ENCODE data around the gene ACOX2. TPM values are rescaled to one million over a fixed set of nuclear protein-coding genes. Genes with fewer than 3 reads are reported as not detected.

ACOX2 gene
- total and polyA plus RNA-seq, 2 donors (not counting 3 experiments of a cell fraction or from before 2014, with no cell fraction given), result 1.5 to 10.5 TPM

DNA sequence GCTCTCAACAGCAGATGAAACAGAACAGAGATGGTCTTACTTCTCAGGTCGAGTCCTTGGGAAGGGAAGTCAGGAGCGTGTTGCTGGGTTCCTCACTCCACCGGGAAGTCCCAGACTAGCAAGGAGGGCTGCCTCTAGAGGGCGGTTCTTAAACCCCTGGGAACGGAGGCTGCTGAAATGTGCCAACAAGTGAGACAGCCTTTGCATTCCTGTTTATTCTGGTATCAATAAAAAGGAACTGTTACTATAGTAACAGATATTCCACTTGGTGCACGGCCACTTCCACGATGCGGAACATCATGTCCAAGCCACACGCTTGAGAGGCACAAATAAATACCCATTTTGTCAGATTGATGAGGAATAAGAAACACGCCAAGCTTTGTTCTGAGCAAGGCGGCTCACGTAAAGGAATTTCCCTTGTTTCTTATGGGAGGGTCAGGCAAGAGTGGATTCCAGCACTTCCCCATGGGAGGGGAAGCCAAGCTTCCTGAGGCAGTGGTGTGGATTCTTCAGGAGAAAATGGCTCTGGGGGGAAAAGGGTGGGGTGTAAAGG, 40.4 kb upstream of the ACOX2 start, which contains the start of gene FAM107A:
Gene FAM107A (minus strand): TSS at position 123 of the 553 bp plus-strand sequence. CDS start 7,531 bp downstream, outside the sequence.
- no peaks in the 10 kb centered on the region for H3K27me3 ChIP-seq (ENCODE audit: control insufficient read depth in 2 of 2, insufficient read depth in 2 of 2, low read length in 2 of 2)
- H3K79me2 ChIP-seq (ENCODE audit: control insufficient read depth, insufficient read depth, low read length), result no peaks in the 10 kb centered on the region
- H3K4me3 ChIP-seq (replicated peaks in 1 of 3; ENCODE audit: insufficient read depth in 1 of 3, low read depth in 1 of 3, low read length in 3 of 3), result peak within 1 kb of the TSS in 2 of 3 experiments; percentile 15 to 70
- ChIA-PET POLR2A (no interaction called here), CTCF (interaction anchor here (1.6 to 5.7 kb wide), 6 partner anchors 9 to 54 kb away, joined by 4 to 76 read pairs (median 10); no protein-coding TSS in a partner anchor)
- FAIRE-seq (peak; percentile 96), DNase-seq (ENCODE audit: low read depth, low spot score) (peak; percentile 83)
- no TSS peak for BruUV-seq (replicated peaks)
- dilution Hi-C loops (cut with MboI; ENCODE audit: extremely low pct_ligation_motif_present, low sequenced_read_pairs), result no loop called here
- peak within 1 kb of the TSS; percentile 93 for H2AFZ ChIP-seq (ENCODE audit: low read depth, low read length)
- H3K4me1 ChIP-seq (ENCODE audit: control insufficient read depth, extremely low read depth, insufficient read depth, low read length), result peaks cover 28% of the 10 kb centered on the region
- H3K27ac ChIP-seq (ENCODE audit: insufficient read depth, low read depth, low read length), result peak within 1 kb of the TSS; percentile 82
- intact Hi-C loops (cut with micrococcal nuclease), result loop anchor here (1.0 kb wide), 1 partner anchor 8 kb away; no protein-coding TSS in a partner anchor
- H4K20me1 ChIP-seq (replicated peaks; ENCODE audit: control insufficient read depth, extremely low read depth, insufficient read depth, low read length), result no peaks in the 10 kb centered on the region
- H3K9me3 ChIP-seq (replicated peaks; ENCODE audit: control insufficient read depth, insufficient read depth, low read length), result no peaks in the 10 kb centered on the region
- H3K4me2 ChIP-seq (ENCODE audit: insufficient read depth, low read length), result peak within 1 kb of the TSS; percentile 88
- H3K9ac ChIP-seq (replicated peaks; ENCODE audit: extremely low read depth, insufficient read depth, low read length), result peak within 1 kb of the TSS; percentile 71
- no peaks in the 10 kb centered on the region for H3K9me1 ChIP-seq (replicated peaks; ENCODE audit: control insufficient read depth, extremely low read depth, insufficient read depth, low read length)
- TF ChIP-seq, protein P1, sequence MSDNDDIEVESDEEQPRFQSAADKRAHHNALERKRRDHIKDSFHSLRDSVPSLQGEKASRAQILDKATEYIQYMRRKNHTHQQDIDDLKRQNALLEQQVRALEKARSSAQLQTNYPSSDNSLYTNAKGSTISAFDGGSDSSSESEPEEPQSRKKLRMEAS (IDR thresholded peaks at IDR 0.05; ENCODE audit: insufficient read depth, insufficient read length), result no peak
- TF ChIP-seq, protein P2, sequence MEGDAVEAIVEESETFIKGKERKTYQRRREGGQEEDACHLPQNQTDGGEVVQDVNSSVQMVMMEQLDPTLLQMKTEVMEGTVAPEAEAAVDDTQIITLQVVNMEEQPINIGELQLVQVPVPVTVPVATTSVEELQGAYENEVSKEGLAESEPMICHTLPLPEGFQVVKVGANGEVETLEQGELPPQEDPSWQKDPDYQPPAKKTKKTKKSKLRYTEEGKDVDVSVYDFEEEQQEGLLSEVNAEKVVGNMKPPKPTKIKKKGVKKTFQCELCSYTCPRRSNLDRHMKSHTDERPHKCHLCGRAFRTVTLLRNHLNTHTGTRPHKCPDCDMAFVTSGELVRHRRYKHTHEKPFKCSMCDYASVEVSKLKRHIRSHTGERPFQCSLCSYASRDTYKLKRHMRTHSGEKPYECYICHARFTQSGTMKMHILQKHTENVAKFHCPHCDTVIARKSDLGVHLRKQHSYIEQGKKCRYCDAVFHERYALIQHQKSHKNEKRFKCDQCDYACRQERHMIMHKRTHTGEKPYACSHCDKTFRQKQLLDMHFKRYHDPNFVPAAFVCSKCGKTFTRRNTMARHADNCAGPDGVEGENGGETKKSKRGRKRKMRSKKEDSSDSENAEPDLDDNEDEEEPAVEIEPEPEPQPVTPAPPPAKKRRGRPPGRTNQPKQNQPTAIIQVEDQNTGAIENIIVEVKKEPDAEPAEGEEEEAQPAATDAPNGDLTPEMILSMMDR (IDR thresholded peaks at IDR 0.05; ENCODE audit: extremely low read depth in 1 of 2, insufficient read depth in 1 of 2, low read depth in 1 of 2, low read length in 2 of 2), result peak; percentile 45 to 52
- no peaks in the 10 kb centered on the region for H3K36me3 ChIP-seq (ENCODE audit: control insufficient read depth in 2 of 2, extremely low read depth in 1 of 2, insufficient read depth in 2 of 2, low read length in 2 of 2)

DNA sequence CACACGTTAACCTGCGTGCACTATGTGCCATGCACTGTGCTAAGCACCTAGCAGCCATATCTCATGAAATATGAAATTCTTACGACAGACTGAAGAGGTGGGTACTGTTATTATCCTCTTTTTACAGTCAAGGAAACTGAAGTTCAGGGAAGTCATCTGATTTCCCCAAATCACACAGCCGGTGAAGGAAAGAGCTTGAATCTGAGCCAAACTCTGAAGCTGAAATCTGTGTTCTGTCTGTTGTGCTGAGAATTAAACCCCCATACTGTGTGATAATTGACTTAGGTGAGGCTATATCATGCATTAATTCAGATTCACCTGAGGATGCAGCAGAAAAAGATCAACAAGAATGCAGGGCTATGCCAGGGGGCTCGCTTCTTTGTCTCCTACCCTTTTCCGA, 39.7 kb upstream of the ACOX2 start:
- H3K9ac ChIP-seq (replicated peaks; ENCODE audit: extremely low read depth, insufficient read depth, low read length), result peak overlapping the region; percentile 71
- H2AFZ ChIP-seq (ENCODE audit: low read depth, low read length), result peak overlapping the region; percentile 93
- intact Hi-C loops (cut with micrococcal nuclease), result loop anchor here (1.0 kb wide), 2 partner anchors 9 to 52 kb away; no protein-coding TSS in a partner anchor
- no peaks in the 10 kb centered on the region for H3K36me3 ChIP-seq (ENCODE audit: control insufficient read depth in 2 of 2, extremely low read depth in 1 of 2, insufficient read depth in 2 of 2, low read length in 2 of 2)
- BruUV-seq (replicated peaks), result TSS peak; percentile 76
- H3K4me1 ChIP-seq (ENCODE audit: control insufficient read depth, extremely low read depth, insufficient read depth, low read length), result peaks cover 30% of the 10 kb centered on the region
- no peaks in the 10 kb centered on the region for H3K79me2 ChIP-seq (ENCODE audit: control insufficient read depth, insufficient read depth, low read length)
- no peaks in the 10 kb centered on the region for H3K9me3 ChIP-seq (replicated peaks; ENCODE audit: control insufficient read depth, insufficient read depth, low read length)
- CTCF ChIA-PET, result interaction anchor here (0.6 to 5.7 kb wide), 10 partner anchors 8 to 55 kb away, joined by 3 to 76 read pairs (median 8); no protein-coding TSS in a partner anchor
- dilution Hi-C loops (cut with MboI; ENCODE audit: extremely low pct_ligation_motif_present, low sequenced_read_pairs), result no loop called here
- FAIRE-seq (peak; percentile 33), DNase-seq (ENCODE audit: low read depth, low spot score) (peak; percentile 28)
- no peaks in the 10 kb centered on the region for H3K9me1 ChIP-seq (replicated peaks; ENCODE audit: control insufficient read depth, extremely low read depth, insufficient read depth, low read length)
- peak overlapping the region in 2 of 3 experiments; percentile 15 to 70 for H3K4me3 ChIP-seq (replicated peaks in 1 of 3; ENCODE audit: insufficient read depth in 1 of 3, low read depth in 1 of 3, low read length in 3 of 3)
- no peaks in the 10 kb centered on the region for H4K20me1 ChIP-seq (replicated peaks; ENCODE audit: control insufficient read depth, extremely low read depth, insufficient read depth, low read length)
- POLR2A ChIA-PET, result no interaction called here
- peak overlapping the region; percentile 82 for H3K27ac ChIP-seq (ENCODE audit: insufficient read depth, low read depth, low read length)
- H3K27me3 ChIP-seq (ENCODE audit: control insufficient read depth in 2 of 2, insufficient read depth in 2 of 2, low read length in 2 of 2), result no peaks in the 10 kb centered on the region
- H3K4me2 ChIP-seq (ENCODE audit: insufficient read depth, low read length), result peak overlapping the region; percentile 88
- TF ChIP-seq POLR2AphosphoS5 (IDR thresholded peaks at IDR 0.05; ENCODE audit: insufficient read depth, low read depth, low read length), result no peak
- TF ChIP-seq, protein P1 (IDR thresholded peaks at IDR 0.05; ENCODE audit: insufficient read depth, insufficient read length), result no peak
- TF ChIP-seq, protein P2 (IDR thresholded peaks at IDR 0.05; ENCODE audit: extremely low read depth in 1 of 2, insufficient read depth in 1 of 2, low read depth in 1 of 2, low read length in 2 of 2), result no peak
- no peak for TF ChIP-seq EZH2 (IDR thresholded peaks at IDR 0.05; ENCODE audit: borderline replicate concordance, low read depth, low read length, severe bottlenecking)
- no peak for TF ChIP-seq JUN (IDR thresholded peaks at IDR 0.05; ENCODE audit: borderline replicate concordance, insufficient read depth, insufficient read length, low read depth)
- TF ChIP-seq FOS (IDR thresholded peaks at IDR 0.05; ENCODE audit: borderline replicate concordance, insufficient read depth, low read length), result no peak
- no peak for TF ChIP-seq POLR2A (IDR thresholded peaks at IDR 0.05; ENCODE audit: low read depth, low read length)
- TF ChIP-seq MYC (IDR thresholded peaks at IDR 0.05; ENCODE audit: low read depth, low read length), result no peak
- TF ChIP-seq GATA2 (IDR thresholded peaks at IDR 0.05; ENCODE audit: insufficient read depth, insufficient read length, low read depth, low read length), result no peak
